Measurements from ENCODE around the gene CSMD2. TPM values are rescaled to one million over a fixed set of nuclear protein-coding genes. Genes with fewer than 3 reads are reported as not detected.
A peak's percentile ranks its signal among the peaks of the same experiment; 100 is the strongest.

CSMD2 gene
- polyA plus RNA-seq, 1 donor = 0.65 TPM

GRCh38 chr1:33763406-33763805, 401.6 kb downstream of the CSMD2 start:
- DNase-seq (ENCODE audit: low read depth) = no peak

DNA sequence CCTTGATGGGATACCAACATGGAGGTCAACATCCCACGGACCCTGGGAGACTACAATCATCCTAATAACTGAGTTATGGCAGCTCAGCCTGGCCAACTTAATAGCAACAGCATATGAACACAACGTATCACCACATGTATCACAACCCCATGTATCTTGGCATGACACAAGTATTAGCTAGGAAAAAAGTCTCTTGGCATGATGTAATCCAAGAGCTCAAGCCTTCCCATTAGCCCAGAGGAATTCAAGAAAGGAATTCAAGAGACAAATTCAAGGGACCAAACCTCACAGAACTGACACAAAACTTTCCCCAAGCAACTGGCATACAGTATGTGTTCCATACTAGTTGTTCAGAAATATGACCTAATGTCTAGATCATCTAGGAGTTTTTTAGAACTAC, 402.1 kb downstream of the CSMD2 start:
- no peak for DNase-seq (ENCODE audit: low read depth)

DNA sequence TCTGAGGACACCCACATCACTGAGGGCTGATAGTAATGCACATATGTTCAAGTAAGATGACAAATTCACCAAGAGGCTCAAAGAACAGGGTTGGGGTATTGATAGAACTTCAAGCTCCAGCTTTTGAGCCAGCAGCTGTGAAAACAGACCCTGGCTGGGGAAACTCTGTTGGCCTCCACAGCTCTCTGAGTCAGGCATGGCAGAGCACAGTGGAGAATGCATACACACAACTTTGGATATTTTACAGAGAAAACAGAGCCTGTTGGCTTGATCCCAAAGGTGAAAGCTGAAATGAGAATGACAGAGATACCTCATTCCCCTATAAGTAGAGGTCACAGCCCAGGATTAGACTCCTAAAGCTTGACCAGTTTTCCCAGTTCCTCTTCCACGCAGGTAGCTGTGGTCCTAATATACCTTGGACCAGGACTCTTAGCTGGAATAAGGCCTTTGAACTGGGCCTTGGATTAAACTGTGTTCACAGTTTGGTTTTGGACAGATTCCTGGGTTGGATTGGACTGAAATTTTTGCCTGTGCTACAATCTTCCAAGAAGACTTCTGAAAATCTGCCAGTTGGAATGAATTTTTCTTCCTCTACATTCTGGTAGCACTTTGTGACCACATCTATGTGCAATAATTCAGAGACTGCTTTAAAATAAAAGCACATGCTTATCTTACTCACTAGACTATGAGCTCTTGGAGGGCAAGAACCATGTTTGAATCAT, 402.8 kb downstream of the CSMD2 start:
- peak; percentile 24 for DNase-seq (ENCODE audit: low read depth)

- no peak for DNase-seq (ENCODE audit: low read depth)
Measured at GRCh38 chr1:33758698-33759097, 406.3 kb downstream of the CSMD2 start.

DNA sequence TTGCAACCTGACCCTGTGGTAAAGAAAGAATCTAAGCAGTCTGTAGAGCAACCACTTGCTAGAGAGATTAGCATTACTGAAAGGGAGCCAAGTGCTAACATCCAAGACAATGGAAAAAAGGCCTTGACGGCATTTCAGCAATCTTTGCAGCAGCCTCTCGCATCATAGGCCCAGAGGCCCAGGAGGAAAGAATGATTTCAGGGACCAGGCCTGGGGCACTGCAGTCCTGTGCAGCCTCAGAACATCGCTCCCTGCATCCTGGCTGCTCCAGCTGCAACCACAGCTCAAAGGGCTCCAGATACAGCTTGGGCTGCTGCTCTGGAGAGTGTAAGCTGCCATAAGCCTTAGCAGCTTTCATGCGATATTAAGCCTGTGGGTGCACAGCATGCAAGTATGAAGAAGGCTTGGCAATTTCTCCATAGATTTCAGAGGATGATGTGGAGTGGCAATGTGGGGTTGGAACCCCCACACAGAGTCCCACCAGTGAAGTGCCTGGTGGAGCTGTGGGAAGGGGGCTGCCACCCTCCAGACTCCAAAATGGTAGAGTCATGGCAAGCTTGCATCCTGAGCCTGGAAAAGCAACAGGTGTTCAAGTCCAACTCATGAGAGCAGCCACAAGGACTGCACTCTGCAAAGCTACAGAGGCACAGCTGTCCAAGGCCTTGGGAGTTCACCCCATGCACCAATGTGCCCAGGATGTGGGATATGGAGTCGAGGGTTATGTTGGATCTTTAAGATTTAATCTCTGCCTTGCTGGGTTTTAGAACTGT, 411.8 kb downstream of the CSMD2 start:
- no peak for DNase-seq (ENCODE audit: low read depth)

- DNase-seq (ENCODE audit: low read depth) = no peak
Measured at GRCh38 chr1:33745942-33746341, 419.1 kb downstream of the CSMD2 start.

GRCh38 chr1:33743221-33743998, 421.6 kb downstream of the CSMD2 start:
- DNase-seq (ENCODE audit: low read depth) = no peak

GRCh38 chr1:33742663-33743062, 422.4 kb downstream of the CSMD2 start:
- DNase-seq (ENCODE audit: low read depth) = no peak

GRCh38 chr1:33741749-33742148, 423.3 kb downstream of the CSMD2 start:
- DNase-seq (ENCODE audit: low read depth) = no peak

DNA sequence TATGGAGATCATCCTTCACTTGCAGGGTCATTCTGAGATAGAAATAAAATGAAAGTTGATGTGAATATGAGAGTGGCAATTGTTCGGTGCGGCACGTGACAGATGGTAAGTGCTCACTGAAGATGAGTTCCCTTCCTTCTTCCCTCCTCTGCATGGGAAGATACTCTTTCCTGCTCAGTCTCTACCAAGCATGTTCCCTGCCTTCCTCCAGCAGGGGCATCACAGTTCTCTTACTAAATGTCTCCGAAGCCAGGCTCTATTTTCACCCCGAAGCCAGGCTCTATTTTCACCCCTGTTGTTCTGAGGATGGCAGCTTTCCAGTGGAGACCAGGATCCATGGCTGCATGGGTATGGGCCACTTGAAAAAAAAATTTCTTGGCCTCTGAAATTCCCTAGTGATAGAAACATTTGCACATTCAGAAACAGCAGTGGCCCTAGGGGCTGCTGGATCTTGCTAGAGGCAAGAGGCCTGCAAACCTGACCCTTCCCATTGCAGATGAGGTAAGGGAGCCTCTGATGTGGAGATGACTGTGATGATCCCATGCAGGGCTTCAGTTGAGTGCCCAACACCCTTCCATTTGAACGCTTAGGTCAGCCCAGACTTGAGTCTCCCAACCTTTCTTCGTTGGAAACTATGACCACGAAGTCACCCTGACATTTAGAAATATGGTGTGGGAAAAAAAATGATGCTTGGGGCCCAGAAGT, 424.8 kb downstream of the CSMD2 start:
- DNase-seq (ENCODE audit: low read depth) = no peak

- DNase-seq (ENCODE audit: low read depth) = no peak
Measured at GRCh38 chr1:33738976-33739375, 426.1 kb downstream of the CSMD2 start.

DNA sequence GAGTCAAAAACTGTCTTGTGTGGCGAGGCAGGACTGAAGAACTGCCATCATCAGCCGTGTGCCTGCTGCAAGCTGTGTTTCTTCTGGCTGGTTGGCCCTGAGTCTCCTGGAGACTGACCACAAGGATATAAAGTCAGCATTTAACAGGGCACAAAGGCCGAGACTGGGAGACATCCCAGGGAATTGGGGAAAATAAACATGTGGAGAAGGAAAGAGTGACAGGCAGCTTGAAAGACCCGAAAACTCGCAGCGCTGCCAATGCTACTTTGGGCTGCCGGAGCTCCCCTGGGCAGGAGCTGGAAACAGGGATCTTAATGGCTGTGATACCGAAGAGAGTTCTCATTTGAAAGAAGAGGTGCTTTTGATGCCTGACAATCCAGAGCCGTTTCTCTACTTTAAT, 426.5 kb downstream of the CSMD2 start:
- no peak for DNase-seq (ENCODE audit: low read depth)

- no peak for DNase-seq (ENCODE audit: low read depth)
Measured at GRCh38 chr1:33736496-33736895, 428.5 kb downstream of the CSMD2 start.

- DNase-seq (ENCODE audit: low read depth) = no peak
Measured at GRCh38 chr1:33735624-33736023, 429.4 kb downstream of the CSMD2 start.

DNA sequence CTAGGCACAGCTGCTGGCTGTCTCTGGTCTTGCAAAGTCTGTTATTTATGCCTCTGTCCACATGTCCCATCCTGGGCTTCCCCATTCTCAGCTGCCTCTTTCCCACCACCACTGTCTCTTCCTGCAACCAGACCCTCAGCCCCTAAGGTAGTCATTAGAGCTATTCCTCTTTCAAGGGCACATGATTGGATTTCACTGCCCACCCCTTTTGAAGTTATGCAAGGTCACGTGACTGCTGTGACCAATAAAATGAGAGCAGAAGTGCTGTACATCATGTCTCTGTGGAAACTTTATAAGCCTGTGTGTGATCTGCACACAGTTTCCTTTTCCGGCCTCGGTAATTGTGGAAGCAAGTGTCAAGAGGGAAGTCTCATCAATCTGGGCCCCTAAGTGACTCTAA, 437.7 kb downstream of the CSMD2 start:
- DNase-seq (ENCODE audit: low read depth) = no peak

DNA sequence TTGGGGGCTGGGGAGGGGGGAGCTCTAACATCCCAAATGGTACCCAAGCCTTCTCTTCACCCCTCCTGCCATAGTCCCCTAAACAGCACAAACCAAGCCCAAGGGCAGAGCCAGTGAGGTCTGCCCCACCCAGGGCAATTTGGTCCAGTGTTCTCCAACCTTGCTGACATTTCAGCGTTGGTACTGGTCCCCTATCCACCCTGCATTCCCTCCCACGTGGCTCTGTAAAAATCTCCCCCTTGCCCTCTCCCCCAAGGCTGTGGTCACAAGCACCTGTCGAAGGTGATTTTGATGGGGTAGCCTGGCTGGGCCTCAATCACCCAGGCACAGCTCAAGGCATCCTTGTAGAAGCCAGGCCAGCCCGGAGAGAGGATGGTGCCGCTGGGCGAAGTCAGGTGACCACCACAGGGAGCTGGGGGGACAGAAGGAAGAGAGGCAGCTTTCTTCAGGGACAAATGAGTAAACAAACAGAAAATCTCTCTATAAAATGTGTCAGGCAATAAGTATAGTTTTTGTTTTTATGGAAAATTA, 438.7 kb downstream of the CSMD2 start:
- DNase-seq (ENCODE audit: low read depth) = no peak

GRCh38 chr1:33725556-33726160, 439.4 kb downstream of the CSMD2 start:
- DNase-seq (ENCODE audit: low read depth) = no peak

- DNase-seq (ENCODE audit: low read depth) = no peak
Measured at GRCh38 chr1:33725037-33725436, 440.0 kb downstream of the CSMD2 start.

DNA sequence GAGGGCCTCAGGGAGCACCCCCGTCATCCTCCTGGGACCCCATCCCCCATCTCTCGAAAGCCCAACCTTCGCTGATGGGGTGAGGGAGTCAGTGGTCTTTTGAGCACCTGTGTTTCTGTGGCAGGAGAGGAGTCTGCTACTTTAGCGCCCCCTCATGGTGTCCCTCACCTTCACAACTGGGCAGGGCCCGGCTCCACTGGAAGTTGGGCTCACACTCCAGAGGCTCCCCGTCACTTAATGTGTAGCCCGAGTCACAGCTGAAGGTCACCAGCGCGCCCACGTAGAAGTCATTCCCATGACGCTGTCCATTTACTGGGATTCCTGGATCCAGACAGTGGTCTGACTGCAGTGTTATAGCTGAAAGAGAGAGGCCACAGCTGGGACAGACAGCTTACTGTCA, 440.7 kb downstream of the CSMD2 start:
- no peak for DNase-seq (ENCODE audit: low read depth)

DNA sequence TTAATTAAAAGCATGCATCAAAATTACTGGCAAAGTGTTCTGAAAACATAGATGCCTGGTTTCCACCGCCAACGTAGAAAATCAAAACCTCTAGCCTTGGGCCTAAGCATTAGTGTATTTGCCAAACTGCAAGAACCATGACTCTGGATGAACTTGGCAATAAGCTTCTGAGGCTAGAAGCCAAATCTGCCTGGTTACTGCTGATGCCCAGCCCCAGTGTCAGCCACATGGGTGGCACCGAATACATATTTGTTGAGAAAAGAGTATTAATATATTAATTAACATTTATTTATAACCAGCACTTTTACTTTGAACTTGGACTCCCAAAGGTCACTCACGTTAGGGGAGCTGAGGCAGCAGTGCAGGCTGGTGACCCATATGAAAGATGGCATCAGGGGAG, 441.8 kb downstream of the CSMD2 start:
- DNase-seq (ENCODE audit: low read depth) = no peak

- DNase-seq (ENCODE audit: low read depth) = no peak
Measured at GRCh38 chr1:33721301-33721815, 443.7 kb downstream of the CSMD2 start.
